ENCODE data around the gene ZNF578.

The ZNF578 gene

GRCh38 chr19:52522551-52522950, 69.2 kb downstream of the ZNF578 start:
- no peak overlapping the region for H2AFZ ChIP-seq (ENCODE audit: low read depth, low read length, severe bottlenecking)
- no peak for TF ChIP-seq EZH2phosphoT487 (conservative IDR thresholded peaks at IDR 0.05; ENCODE audit: low read length)
- TF ChIP-seq, protein P1, sequence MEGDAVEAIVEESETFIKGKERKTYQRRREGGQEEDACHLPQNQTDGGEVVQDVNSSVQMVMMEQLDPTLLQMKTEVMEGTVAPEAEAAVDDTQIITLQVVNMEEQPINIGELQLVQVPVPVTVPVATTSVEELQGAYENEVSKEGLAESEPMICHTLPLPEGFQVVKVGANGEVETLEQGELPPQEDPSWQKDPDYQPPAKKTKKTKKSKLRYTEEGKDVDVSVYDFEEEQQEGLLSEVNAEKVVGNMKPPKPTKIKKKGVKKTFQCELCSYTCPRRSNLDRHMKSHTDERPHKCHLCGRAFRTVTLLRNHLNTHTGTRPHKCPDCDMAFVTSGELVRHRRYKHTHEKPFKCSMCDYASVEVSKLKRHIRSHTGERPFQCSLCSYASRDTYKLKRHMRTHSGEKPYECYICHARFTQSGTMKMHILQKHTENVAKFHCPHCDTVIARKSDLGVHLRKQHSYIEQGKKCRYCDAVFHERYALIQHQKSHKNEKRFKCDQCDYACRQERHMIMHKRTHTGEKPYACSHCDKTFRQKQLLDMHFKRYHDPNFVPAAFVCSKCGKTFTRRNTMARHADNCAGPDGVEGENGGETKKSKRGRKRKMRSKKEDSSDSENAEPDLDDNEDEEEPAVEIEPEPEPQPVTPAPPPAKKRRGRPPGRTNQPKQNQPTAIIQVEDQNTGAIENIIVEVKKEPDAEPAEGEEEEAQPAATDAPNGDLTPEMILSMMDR (IDR thresholded peaks at IDR 0.05; ENCODE audit: insufficient read depth, low read length, poor library complexity, severe bottlenecking) = no peak
- H3K9me3 ChIP-seq (ENCODE audit: insufficient read depth, low read length) = 0 out of 2 replicates have a peak, but pooled peaks cover 5% of the 10 kb centered on the region
- H3K9ac ChIP-seq (ENCODE audit: low read length) = no peak overlapping the region
- no peak overlapping the region for H3K4me3 ChIP-seq (ENCODE audit: insufficient read depth, low read length, poor library complexity, severe bottlenecking)
- no peaks in the 10 kb centered on the region for H3F3A ChIP-seq (ENCODE audit: insufficient read depth)
- no peaks in the 10 kb centered on the region for H3K9me2 ChIP-seq (replicated peaks; ENCODE audit: insufficient read depth, low read length)
- no peaks in the 10 kb centered on the region for H3K36me3 ChIP-seq (ENCODE audit: low read length)
- H3K27me3 ChIP-seq (ENCODE audit: low read length) = no peaks in the 10 kb centered on the region
- no peak overlapping the region for H3K4me2 ChIP-seq (ENCODE audit: low read depth, low read length, poor library complexity, severe bottlenecking)
- H4K20me1 ChIP-seq (ENCODE audit: low read depth, low read length) = no peaks in the 10 kb centered on the region
- H3K27ac ChIP-seq (ENCODE audit: low read depth, low read length) = no peak overlapping the region
- H3K79me2 ChIP-seq (ENCODE audit: insufficient read depth, low read length) = no peaks in the 10 kb centered on the region

DNA sequence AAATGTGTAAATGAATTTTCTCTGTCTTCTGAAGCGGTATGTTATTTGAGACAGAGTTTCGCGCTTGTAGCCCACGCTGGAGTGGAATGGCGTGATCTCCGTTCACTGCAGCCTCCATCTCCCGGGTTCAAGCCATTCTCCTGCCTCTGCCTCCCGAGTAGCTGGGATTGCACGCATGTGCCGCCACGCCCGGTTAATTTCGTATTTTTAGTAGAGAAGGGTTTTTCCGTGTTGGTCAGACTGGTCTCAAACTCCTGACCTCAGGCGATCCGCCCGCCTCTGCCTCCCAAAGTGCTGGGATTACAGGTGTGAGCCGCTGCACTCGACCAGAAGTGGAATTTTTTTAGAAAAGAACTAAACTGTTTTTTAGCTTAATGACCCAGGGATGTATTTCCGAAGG, 70.7 kb downstream of the ZNF578 start:
- no peaks in the 10 kb centered on the region for H3F3A ChIP-seq (ENCODE audit: insufficient read depth)
- 0 out of 2 replicates have a peak, but pooled peaks cover 5% of the 10 kb centered on the region for H3K9me3 ChIP-seq (ENCODE audit: insufficient read depth, low read length)
- H3K27me3 ChIP-seq (ENCODE audit: low read length) = no peaks in the 10 kb centered on the region
- H3K9me2 ChIP-seq (replicated peaks; ENCODE audit: insufficient read depth, low read length) = no peaks in the 10 kb centered on the region
- H3K9ac ChIP-seq (ENCODE audit: low read length) = no peak overlapping the region
- peaks cover 15% of the 10 kb centered on the region for H3K79me2 ChIP-seq (ENCODE audit: insufficient read depth, low read length)
- no peaks in the 10 kb centered on the region for H4K20me1 ChIP-seq (ENCODE audit: low read depth, low read length)
- H3K4me2 ChIP-seq (ENCODE audit: low read depth, low read length, poor library complexity, severe bottlenecking) = no peak overlapping the region
- H3K36me3 ChIP-seq (ENCODE audit: low read length) = no peaks in the 10 kb centered on the region
- TF ChIP-seq, protein P1 (IDR thresholded peaks at IDR 0.05; ENCODE audit: insufficient read depth, low read length, poor library complexity, severe bottlenecking) = no peak
- H3K27ac ChIP-seq (ENCODE audit: low read depth, low read length) = no peak overlapping the region
- H3K4me3 ChIP-seq (ENCODE audit: insufficient read depth, low read length, poor library complexity, severe bottlenecking) = no peak overlapping the region
- no peak overlapping the region for H2AFZ ChIP-seq (ENCODE audit: low read depth, low read length, severe bottlenecking)

GRCh38 chr19:52527134-52527955, 74.0 kb downstream of the ZNF578 start, which contains the start of gene ZNF808:
Gene ZNF808, plus strand, starts transcription at chr19:52527668. Its CDS starts 15,617 bp downstream, at chr19:52543285.
- Histone ChIP-seq H3K79me2 (ENCODE audit: insufficient read depth, low read length) (peaks cover 29% of the 10 kb centered on the region), H3K27me3 (ENCODE audit: low read length) (no peaks in the 10 kb centered on the region), H2AFZ (ENCODE audit: low read depth, low read length, severe bottlenecking) (peak within 1 kb of the TSS; percentile 99), H3K9me2 (replicated peaks; ENCODE audit: insufficient read depth, low read length) (no peaks in the 10 kb centered on the region), H3K36me3 (ENCODE audit: low read length) (no peaks in the 10 kb centered on the region), H4K20me1 (ENCODE audit: low read depth, low read length) (no peaks in the 10 kb centered on the region), H3F3A (ENCODE audit: insufficient read depth) (no peaks in the 10 kb centered on the region), H3K4me2 (ENCODE audit: low read depth, low read length, poor library complexity, severe bottlenecking) (peak within 1 kb of the TSS; percentile 85), H3K9ac (ENCODE audit: low read length) (peak within 1 kb of the TSS; percentile 91), H3K9me3 (ENCODE audit: insufficient read depth, low read length) (0 out of 2 replicates have a peak, but pooled peaks cover 5% of the 10 kb centered on the region), H3K4me3 (ENCODE audit: insufficient read depth, low read length, poor library complexity, severe bottlenecking) (peak within 1 kb of the TSS; percentile 79), H3K27ac (ENCODE audit: low read depth, low read length) (peak within 1 kb of the TSS; percentile 42)
- TF ChIP-seq EZH2phosphoT487 (conservative IDR thresholded peaks at IDR 0.05; ENCODE audit: low read length) = no peak
- TF ChIP-seq, protein P1 (IDR thresholded peaks at IDR 0.05; ENCODE audit: insufficient read depth, low read length, poor library complexity, severe bottlenecking) = peak; percentile 15
